ENCODE data around the gene IL5RA.

Gene IL5RA

GRCh38 chr3:3064297-3064696, 45.9 kb downstream of the IL5RA start:
- DNase-seq, result no peak

DNA sequence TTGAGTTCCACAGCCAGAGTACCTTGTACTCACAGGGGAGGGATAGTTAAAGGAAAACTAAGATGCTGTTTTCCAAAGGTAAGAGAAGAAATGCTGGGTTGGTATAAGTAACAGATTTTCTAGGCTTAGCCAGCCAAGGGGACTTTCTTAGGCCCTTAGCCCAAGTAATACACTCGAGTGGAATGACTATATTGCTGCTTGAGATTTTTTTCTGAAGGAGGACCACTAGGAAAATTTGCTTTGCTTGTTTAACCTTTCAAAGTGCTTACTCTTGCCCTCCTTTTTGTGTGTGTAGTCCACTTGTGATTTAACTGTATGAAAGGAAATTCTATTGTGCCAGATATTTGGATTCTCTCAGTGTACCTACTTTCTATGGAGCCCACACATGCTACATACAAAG, 50.5 kb downstream of the IL5RA start:
- DNase-seq, result no peak

GRCh38 chr3:3053974-3054373, 56.2 kb downstream of the IL5RA start:
- DNase-seq, result no peak

DNA sequence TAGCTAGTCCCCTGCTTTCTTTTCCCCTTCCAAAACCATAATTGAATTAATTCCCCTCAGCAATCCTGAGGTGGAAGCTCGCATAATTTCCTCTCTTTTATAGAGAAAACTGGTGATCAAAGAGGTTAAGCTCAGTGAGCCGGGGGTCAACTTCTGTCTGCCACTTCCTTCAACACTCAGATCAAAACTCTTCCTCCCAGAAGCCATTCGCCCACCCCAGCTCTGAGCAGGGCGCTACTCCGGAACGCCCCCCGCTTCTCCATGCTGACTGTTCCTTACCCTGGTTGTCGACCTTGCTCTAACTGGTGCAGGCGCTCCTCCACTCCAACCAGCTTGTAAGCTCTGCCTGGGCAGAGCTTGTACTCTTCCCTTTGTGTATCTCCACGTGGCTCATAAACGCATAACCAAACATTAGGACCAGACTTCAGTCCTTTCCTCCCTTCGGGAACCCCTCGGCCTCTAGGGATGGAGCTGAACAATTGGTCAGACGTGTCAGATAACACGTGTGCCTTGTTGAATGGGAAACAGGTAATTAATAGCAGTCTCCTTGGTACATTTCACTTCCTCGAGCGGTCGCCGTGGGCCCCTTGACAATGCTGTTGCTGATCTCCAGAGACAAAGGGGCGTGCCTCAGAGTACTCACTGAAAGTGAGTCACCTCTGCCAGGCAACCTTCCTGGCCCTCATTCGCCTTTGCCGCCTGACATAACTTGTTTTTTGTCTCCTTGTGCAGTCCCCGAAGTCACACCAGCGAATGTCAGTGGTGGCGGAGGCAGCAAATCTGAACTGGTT, 71.8 kb downstream of the IL5RA start:
- DNase-seq, result peak; percentile 20

- DNase-seq, result no peak
Observed at GRCh38 chr3:3037156-3037555, 73.0 kb downstream of the IL5RA start.

DNA sequence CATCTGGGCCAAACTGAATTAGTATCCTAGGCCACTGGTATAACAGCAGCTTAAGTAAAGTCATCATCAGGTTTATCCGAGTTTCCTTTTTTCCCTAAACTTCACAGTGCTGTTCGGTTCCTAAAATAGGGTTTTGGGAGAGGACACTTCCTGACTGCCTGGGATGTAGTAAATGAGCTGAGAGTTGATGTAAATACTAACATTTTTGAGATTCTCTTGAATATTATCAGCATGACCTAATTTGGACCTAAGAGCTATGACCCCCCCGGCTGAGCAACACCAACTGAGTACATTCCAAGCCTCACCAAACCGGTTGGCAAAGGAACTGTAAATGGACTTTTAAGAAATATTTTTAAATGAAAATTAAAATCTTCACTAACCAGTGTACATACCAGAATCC, 78.8 kb downstream of the IL5RA start:
- DNase-seq, result peak; percentile 57

GRCh38 chr3:3027976-3028567, 82.1 kb downstream of the IL5RA start:
- no peak for DNase-seq

DNA sequence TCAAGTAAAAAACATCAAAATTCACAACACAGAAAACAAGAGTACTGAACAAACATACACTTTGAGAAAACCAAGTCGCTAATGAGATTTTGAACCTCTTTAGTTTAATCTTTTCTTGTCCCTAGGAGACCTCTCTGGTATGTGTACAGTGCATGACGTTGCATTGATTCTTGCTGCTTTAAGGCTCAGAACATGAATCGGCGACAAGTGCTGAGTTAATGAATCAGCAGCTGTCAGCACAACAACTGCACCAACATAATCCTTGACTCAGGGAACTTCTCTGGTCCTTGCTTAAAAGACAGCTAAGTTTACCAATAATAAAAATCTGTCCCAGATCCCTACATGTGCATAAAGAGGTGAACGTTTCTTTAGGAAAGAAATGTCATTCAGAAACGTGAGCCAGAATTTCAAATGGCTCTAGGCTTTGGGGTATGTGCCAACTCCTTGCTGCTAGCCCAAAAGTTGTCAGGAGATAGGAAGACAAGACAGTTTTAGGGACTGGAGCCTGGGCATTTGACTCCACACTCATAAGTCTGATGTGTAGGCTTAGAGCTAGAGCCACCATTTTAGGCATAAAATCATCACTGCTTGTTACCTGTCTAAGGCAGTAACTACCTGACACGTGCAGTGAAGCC, 86.9 kb downstream of the IL5RA start:
- DNase-seq, result peak; percentile 9

- DNase-seq, result no peak
Observed at GRCh38 chr3:3020209-3020608, 90.0 kb downstream of the IL5RA start.
